Bronchial epithelial cell (primary cell): ENCODE measurements around the gene JADE3. TPM values are rescaled to one million over a fixed set of nuclear protein-coding genes. Genes with fewer than 3 reads are reported as not detected.
A peak's percentile ranks its signal among the peaks of the same experiment; 100 is the strongest.

Experiments used
- DNase-seq: peaks from one replicate; pipeline ENCODE4 v3.0.0-alpha.2; 2010; ENCODE audit warnings: low read depth
- FAIRE-seq: peaks from 2 replicates; lab custom pipeline; 2011; peaks lifted over from hg19 to GRCh38; lab: Jason Lieb, UNC
- H3K27me3 ChIP-seq: 2 replicates; pipeline ENCODE4 v1.5.1; 2011; ENCODE audit warnings: low read length; ENCODE audit not compliant: control insufficient read depth, insufficient read depth
- H3K36me3 ChIP-seq: 2 replicates; pipeline ENCODE4 v1.5.1; 2011; ENCODE audit warnings: low read length; ENCODE audit not compliant: control insufficient read depth, insufficient read depth
- H3K4me3 ChIP-seq: 2 replicates; pipeline ENCODE4 v1.5.1; 2011; ENCODE audit warnings: mild to moderate bottlenecking, low read depth, low read length, control low read depth
- total RNA-seq: library from RNA; depleted of rRNA; stranded (reverse); fragments of >200 nt; gene quantifications from 2 replicates; pipeline ENCODE4 v1.2.1, GENCODE V29; 2014
- TF ChIP-seq, protein P1 (sequence below): IDR thresholded peaks from 2 replicates; pipeline ENCODE4 v1.5.1; 2011; ENCODE audit warnings: mild to moderate bottlenecking, moderate library complexity, low read length, control low read depth, inconsistent platforms; ENCODE audit not compliant: insufficient read depth, severe bottlenecking

Gene JADE3
- total RNA-seq, 1 donor from 2014 or later = 5.5 TPM

DNA sequence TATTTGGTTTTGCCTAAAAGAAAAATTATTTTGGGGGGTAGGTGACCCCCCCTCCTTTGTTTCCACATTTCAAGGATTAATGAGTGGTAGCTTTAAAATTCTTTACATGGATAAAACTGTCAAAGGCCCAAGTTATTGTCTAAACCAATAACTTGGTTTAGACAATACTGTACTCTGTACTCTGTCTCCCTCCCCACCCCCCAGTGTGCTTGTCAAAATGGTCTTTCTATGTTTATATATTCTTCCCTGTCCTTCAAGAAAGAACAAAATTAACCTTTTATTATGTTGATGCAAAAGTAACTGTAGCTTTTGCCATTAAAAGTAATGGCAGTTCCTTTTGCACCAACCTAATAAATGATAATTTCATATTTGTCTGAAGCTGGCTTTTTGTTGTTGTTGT lies 156.5 kb downstream of the JADE3 start:
- Histone ChIP-seq H3K4me3 (no peak overlapping the region), H3K36me3 (no peaks in the 10 kb centered on the region), H3K27me3 (no peaks in the 10 kb centered on the region)
- TF ChIP-seq, protein P1, sequence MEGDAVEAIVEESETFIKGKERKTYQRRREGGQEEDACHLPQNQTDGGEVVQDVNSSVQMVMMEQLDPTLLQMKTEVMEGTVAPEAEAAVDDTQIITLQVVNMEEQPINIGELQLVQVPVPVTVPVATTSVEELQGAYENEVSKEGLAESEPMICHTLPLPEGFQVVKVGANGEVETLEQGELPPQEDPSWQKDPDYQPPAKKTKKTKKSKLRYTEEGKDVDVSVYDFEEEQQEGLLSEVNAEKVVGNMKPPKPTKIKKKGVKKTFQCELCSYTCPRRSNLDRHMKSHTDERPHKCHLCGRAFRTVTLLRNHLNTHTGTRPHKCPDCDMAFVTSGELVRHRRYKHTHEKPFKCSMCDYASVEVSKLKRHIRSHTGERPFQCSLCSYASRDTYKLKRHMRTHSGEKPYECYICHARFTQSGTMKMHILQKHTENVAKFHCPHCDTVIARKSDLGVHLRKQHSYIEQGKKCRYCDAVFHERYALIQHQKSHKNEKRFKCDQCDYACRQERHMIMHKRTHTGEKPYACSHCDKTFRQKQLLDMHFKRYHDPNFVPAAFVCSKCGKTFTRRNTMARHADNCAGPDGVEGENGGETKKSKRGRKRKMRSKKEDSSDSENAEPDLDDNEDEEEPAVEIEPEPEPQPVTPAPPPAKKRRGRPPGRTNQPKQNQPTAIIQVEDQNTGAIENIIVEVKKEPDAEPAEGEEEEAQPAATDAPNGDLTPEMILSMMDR = no peak
- no peak for FAIRE-seq
- DNase-seq = no peak

DNA sequence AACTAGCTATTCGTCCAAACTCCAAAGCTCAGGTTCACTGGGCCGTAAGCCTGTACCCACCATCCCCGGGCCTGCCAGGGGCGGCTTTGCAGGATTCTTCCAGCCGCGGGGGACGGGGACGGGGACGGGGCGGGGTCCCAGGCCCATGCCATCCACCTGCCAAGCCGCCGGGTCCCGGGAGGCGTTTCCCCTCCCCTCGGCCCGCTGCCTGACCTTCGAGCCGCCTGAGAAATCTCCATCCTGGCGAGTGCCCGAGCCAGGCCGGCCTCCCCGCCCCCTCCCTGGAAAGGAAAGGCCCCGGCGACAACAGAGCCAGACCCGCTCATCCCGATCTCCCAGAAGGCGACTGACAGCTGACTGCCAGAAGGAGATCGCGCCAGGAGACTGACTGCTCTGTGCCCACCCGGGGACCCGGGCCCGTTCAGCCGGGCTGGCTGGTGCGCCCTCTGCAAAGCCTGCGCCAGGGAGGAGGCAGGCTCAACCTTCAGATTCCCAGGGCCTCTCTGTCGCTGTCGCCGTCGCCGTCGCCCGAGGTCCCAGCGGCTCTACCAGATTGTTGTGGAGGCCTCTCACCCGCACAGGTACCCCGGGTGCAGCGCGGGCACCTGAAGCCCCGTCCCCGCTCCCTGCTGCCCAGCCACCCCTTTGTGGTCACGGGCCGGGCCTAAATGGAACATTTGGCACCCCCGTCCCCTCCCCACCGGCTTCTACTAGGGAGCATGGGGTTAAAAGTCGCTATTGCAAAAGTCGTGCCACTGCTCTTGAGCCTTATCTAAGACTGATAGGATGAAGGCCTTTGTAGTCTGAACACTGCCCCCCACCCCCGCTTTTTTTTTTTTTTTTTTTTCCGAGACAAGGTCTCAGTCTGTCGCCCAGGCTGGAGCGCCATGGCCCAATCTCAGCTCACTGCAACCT lies 166.2 kb downstream of the JADE3 start, which contains the start of gene RGN:
Gene RGN (plus strand): TSS at position 315 of the 915 bp plus-strand sequence. CDS start 2,702 bp downstream, outside the sequence.
- H3K36me3 ChIP-seq = no peaks in the 10 kb centered on the region
- DNase-seq = no peak
- no peak for FAIRE-seq
- peak within 1 kb of the TSS; percentile 26 for H3K4me3 ChIP-seq
- TF ChIP-seq, protein P1 = no peak
- H3K27me3 ChIP-seq = no peaks in the 10 kb centered on the region

- no peak for FAIRE-seq
- Histone ChIP-seq H3K36me3 (no peaks in the 10 kb centered on the region), H3K27me3 (no peaks in the 10 kb centered on the region), H3K4me3 (no peak overlapping the region)
- TF ChIP-seq, protein P1 = no peak
- DNase-seq = no peak
These were observed 168.1 kb downstream of the JADE3 start for GRCh38 chrX:47080215-47080914.

DNA sequence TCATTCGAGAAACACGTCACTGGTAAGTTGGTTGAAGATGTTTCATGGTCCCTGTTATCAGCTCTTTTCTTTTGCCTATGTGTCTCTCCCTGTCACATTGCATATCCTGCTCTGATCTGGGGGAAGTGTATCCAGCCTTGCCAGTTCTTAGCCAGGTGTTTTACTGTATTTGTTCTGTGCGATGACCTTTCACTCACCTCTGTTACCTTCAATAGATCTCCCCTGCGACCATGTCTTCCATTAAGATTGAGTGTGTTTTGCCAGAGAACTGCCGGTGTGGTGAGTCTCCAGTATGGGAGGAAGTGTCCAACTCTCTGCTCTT lies 168.7 kb downstream of the JADE3 start:
- TF ChIP-seq, protein P1 = no peak
- DNase-seq = no peak
- Histone ChIP-seq H3K36me3 (no peaks in the 10 kb centered on the region), H3K4me3 (no peak overlapping the region), H3K27me3 (no peaks in the 10 kb centered on the region)
- FAIRE-seq = no peak

GRCh38 chrX:47091149-47091775 lies 179.0 kb downstream of the JADE3 start:
- H3K27me3 ChIP-seq = no peaks in the 10 kb centered on the region
- TF ChIP-seq, protein P1 = no peak
- H3K4me3 ChIP-seq = no peak overlapping the region
- FAIRE-seq = peak; percentile 36
- H3K36me3 ChIP-seq = no peaks in the 10 kb centered on the region
- DNase-seq = no peak
